Esophagus muscularis mucosa (tissue), 4 donors: Measurements from ENCODE around the gene CCDC102B. TPM values are rescaled to one million over a fixed set of nuclear protein-coding genes. Genes with fewer than 3 reads are reported as not detected.

Experiments
- DNase-seq: peaks from one replicate; pipeline ENCODE4 v3.0.0-alpha.2; 2017; ENCODE audit errors: extremely low spot score
- H3K27ac ChIP-seq, 4 donors: fragments of 200-600 bp; sonication (generic); replicated peaks in 1 of 4; 1 replicate in 3 of 4; 2 replicates in 1 of 4; pipeline ENCODE4 v1.5.1; 2016 to 2019; ENCODE audit warnings: mild to moderate bottlenecking in 1 of 4
- H3K27me3 ChIP-seq, 4 donors: fragments of 200-600 bp; sonication (generic); one replicate each; pipeline versions ENCODE4 v1.5.1 to v1.6.0; 2016 to 2019
- H3K36me3 ChIP-seq, 4 donors: fragments of 200-600 bp; sonication (generic); one replicate each; pipeline ENCODE4 v1.5.1; 2016 to 2019
- H3K4me1 ChIP-seq, 4 donors: fragments of 200-600 bp; sonication (generic); one replicate each; pipeline ENCODE4 v1.5.1; 2016 to 2019
- H3K4me3 ChIP-seq, 4 donors: fragments of 200-600 bp; sonication (generic); 1 replicate in 2 of 4; 2 replicates in 2 of 4; pipeline ENCODE4 v1.5.1; 2016 to 2019; ENCODE audit warnings: mild to moderate bottlenecking in 4 of 4, moderate library complexity in 1 of 4
- H3K9me3 ChIP-seq, 4 donors: fragments of 200-600 bp; sonication (generic); 1 replicate in 3 of 4; 2 replicates in 1 of 4; pipeline ENCODE4 v1.5.1; 2016 to 2019
- EP300 ChIP-seq: sonication (generic); formaldehyde crosslinking; IDR thresholded peaks from one replicate; pipeline ENCODE4 v1.6.1; 2017; ENCODE audit warnings: antibody characterized with exemption
- POLR2A ChIP-seq: fragments of 450-650 bp; IDR thresholded peaks from one replicate; pipeline ENCODE4 v1.6.1; 2017; ENCODE audit warnings: antibody characterized with exemption, moderate library complexity, mild to moderate bottlenecking, low read depth
- POLR2AphosphoS5 ChIP-seq, 2 donors: sonication (generic); formaldehyde crosslinking; IDR thresholded peaks; one replicate each; pipeline ENCODE4 v1.6.1; 2017; ENCODE audit warnings: antibody characterized with exemption in 2 of 2
- WGBS: methylation state at CpG from one replicate; pipeline ENCODE4 v1.1.5; 2018; 5-methylcytosine and 5-hydroxymethylcytosine counted together
- intact Hi-C: fragments of 100-400 bp; cut with DNase I; formaldehyde crosslinking; loops from one replicate; pipeline ENCODE4 v1.15.1; 2023
- total RNA-seq, 4 donors: library from RNA; depleted of rRNA; stranded (reverse); fragments of >200 nt; gene quantifications; one replicate each; pipeline versions ENCODE4 v1.1.0 to v1.2.1, GENCODE V29; 2016
- TF ChIP-seq, protein P1 (sequence below), 3 experiments: fragments of 200-600 bp in 2 of 3; fragments of 450-650 bp in 1 of 3; sonication (generic) in 2 of 3; IDR thresholded peaks; one replicate each; pipeline ENCODE4 v1.5.1; 2017 to 2019; ENCODE audit warnings: antibody characterized with exemption in 3 of 3, mild to moderate bottlenecking in 2 of 3, moderate library complexity in 1 of 3

Gene CCDC102B
- total RNA-seq, 4 donors from 2014 or later: 3.0 to 6.8 (median 4.8) TPM

DNA sequence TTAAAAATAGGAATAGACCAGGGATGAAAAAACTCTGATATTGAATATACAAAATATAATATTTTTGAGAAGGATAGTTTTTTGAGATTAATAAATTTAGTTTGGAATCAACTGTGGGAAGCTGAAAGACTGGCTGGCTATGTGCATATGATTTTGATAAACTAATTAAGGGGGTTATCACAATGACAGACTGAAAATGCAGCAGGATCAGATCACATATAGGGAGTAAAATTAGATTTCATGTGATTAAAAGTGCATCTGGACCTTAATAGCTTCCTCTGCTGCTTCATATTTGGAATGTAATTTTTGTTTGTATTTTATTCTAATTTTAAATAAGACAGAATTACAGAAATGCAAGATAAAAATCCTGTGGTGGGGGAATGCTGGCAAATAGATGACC, 111.7 kb downstream of the CCDC102B start:
- no peaks in the 10 kb centered on the region for H3K36me3 ChIP-seq
- no peaks in the 10 kb centered on the region for H3K4me1 ChIP-seq
- H3K9me3 ChIP-seq: no peaks in the 10 kb centered on the region
- no peak for DNase-seq
- no peak for TF ChIP-seq POLR2A
- no peak for TF ChIP-seq EP300
- TF ChIP-seq, protein P1, sequence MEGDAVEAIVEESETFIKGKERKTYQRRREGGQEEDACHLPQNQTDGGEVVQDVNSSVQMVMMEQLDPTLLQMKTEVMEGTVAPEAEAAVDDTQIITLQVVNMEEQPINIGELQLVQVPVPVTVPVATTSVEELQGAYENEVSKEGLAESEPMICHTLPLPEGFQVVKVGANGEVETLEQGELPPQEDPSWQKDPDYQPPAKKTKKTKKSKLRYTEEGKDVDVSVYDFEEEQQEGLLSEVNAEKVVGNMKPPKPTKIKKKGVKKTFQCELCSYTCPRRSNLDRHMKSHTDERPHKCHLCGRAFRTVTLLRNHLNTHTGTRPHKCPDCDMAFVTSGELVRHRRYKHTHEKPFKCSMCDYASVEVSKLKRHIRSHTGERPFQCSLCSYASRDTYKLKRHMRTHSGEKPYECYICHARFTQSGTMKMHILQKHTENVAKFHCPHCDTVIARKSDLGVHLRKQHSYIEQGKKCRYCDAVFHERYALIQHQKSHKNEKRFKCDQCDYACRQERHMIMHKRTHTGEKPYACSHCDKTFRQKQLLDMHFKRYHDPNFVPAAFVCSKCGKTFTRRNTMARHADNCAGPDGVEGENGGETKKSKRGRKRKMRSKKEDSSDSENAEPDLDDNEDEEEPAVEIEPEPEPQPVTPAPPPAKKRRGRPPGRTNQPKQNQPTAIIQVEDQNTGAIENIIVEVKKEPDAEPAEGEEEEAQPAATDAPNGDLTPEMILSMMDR (IDR thresholded peaks at IDR 0.05): no peak
- TF ChIP-seq POLR2AphosphoS5 (IDR thresholded peaks at IDR 0.05): no peak
- no peak overlapping the region for H3K4me3 ChIP-seq
- intact Hi-C loops: no loop called here
- no peaks in the 10 kb centered on the region for H3K27me3 ChIP-seq
- H3K27ac ChIP-seq: no peak overlapping the region

DNA sequence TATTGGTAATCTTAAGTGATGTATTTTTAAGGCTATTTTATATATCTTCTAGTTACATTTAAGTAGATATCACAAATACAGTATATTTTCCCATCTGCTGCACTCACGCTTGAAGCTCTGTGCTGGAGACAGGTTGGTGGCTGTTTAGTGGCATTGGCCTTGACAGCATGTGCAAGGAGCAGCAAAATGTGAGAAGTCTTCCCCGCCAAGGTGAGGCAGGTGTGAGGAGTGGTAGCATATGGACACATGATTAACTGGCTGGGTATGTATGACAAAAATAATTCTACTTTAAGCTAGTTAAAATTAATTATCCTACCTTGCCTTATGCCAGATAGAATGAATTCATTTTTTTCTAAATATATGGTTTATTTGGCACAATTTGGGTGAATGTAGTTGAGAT, 117.2 kb downstream of the CCDC102B start:
- H3K4me1 ChIP-seq: no peaks in the 10 kb centered on the region
- WGBS: 98% methylated on average over 2 of the region's 2 CpGs
- no peak overlapping the region for H3K4me3 ChIP-seq
- H3K27me3 ChIP-seq: no peaks in the 10 kb centered on the region
- H3K9me3 ChIP-seq: no peaks in the 10 kb centered on the region
- TF ChIP-seq EP300: no peak
- TF ChIP-seq POLR2A: no peak
- no peak for TF ChIP-seq POLR2AphosphoS5 (IDR thresholded peaks at IDR 0.05)
- TF ChIP-seq, protein P1 (IDR thresholded peaks at IDR 0.05): no peak
- no peak for DNase-seq
- intact Hi-C loops: no loop called here
- H3K27ac ChIP-seq: no peak overlapping the region
- H3K36me3 ChIP-seq: no peaks in the 10 kb centered on the region

DNA sequence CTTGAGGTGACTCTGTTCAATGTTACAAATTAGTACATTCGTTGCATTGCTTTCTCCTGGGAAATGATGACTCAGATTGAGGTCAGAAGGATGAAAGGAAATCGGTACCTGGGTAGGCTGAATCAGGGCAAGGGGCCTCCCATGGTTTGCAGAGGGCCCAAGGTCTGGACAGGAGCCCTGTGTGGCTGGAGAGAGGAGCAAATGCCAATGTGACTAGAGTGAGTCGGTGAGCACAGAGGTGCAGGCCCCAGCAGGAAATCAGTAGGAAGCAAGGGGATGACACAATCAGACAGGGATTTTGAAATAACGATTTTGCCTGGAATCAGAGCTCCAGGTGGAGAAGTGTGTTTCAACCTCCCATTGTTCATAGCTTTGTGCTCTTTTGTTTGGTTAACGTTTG, 118.9 kb downstream of the CCDC102B start:
- Histone ChIP-seq H3K36me3 (no peaks in the 10 kb centered on the region), H3K27me3 (no peaks in the 10 kb centered on the region), H3K4me3 (no peak overlapping the region), H3K4me1 (no peaks in the 10 kb centered on the region), H3K9me3 (no peaks in the 10 kb centered on the region), H3K27ac (no peak overlapping the region)
- WGBS: 65% methylated on average over 5 of the region's 5 CpGs
- TF ChIP-seq, protein P1 (IDR thresholded peaks at IDR 0.05): no peak
- TF ChIP-seq POLR2AphosphoS5 (IDR thresholded peaks at IDR 0.05) (no peak), POLR2A (no peak), EP300 (no peak)
- intact Hi-C loops: no loop called here
- no peak for DNase-seq

DNA sequence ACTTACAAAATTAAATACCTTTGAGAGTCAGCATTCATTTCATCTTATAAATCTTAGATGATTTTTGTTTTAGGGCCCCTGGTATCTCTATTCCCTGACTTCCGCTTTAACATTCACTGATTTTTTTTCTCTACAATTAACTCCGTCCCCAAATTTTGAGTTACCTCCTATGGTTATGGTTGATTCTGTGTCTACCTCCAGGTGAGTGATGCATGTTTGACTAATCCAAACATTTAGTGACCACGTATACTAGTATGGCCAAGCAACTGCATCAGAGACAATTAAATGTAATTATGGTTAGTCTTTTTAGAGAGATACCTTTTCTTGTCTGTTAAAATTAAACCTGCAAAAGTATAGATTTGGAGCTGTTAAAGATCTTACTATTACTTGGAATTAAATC, 120.3 kb downstream of the CCDC102B start:
- no peaks in the 10 kb centered on the region for H3K27me3 ChIP-seq
- H3K27ac ChIP-seq: no peak overlapping the region
- DNase-seq: no peak
- intact Hi-C loops: no loop called here
- 92% methylated on average over 3 of the region's 3 CpGs for WGBS
- TF ChIP-seq EP300 (no peak), POLR2A (no peak), POLR2AphosphoS5 (IDR thresholded peaks at IDR 0.05) (no peak)
- TF ChIP-seq, protein P1 (IDR thresholded peaks at IDR 0.05): no peak
- no peak overlapping the region for H3K4me3 ChIP-seq
- no peaks in the 10 kb centered on the region for H3K36me3 ChIP-seq
- no peaks in the 10 kb centered on the region for H3K9me3 ChIP-seq
- H3K4me1 ChIP-seq: no peaks in the 10 kb centered on the region

DNA sequence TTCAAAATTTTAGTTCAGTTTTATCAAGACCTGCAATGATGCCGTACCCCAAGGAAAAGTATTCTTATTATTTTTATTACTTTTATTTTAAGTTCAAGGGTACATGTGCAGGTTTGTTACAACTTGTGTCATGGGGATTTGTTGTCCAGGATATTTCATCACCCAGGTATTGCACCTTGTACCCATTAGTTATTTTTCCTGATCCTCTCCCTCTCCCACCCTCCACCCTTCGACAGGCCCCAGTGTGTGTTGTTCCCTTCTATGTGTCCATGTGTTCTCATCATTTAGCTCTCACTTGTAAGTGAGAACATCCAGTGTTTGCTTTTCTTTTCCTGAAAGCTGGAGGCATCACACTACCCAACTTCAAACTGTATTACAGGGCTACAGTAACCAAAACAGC, 122.0 kb downstream of the CCDC102B start:
- WGBS: 91% methylated on average over 2 of the region's 2 CpGs
- intact Hi-C loops: no loop called here
- Histone ChIP-seq H3K9me3 (no peaks in the 10 kb centered on the region), H3K27ac (no peak overlapping the region), H3K36me3 (no peaks in the 10 kb centered on the region), H3K4me1 (no peaks in the 10 kb centered on the region), H3K4me3 (no peak overlapping the region), H3K27me3 (no peaks in the 10 kb centered on the region)
- TF ChIP-seq EP300: no peak
- no peak for DNase-seq
